H9 (cell line): ENCODE data around the gene EDEM2. TPM values are rescaled to one million over a fixed set of nuclear protein-coding genes. Genes with fewer than 3 reads are reported as not detected.

Source experiments
- DNase-seq: peaks from one replicate; pipeline ENCODE4 v3.0.0-alpha.2; 2017
- H2AFZ ChIP-seq: one replicate; pipeline ENCODE4 v1.6.1; 2013; ENCODE audit warnings: mild to moderate bottlenecking, low read length, control low read depth, moderate library complexity
- H2AK5ac ChIP-seq: 2 replicates; pipeline ENCODE4 v1.6.1; 2013; ENCODE audit warnings: low read length, control low read depth, mixed read lengths; ENCODE audit not compliant: insufficient read length
- H2BK120ac ChIP-seq: one replicate; pipeline ENCODE4 v1.6.1; 2013; ENCODE audit warnings: low read depth, mild to moderate bottlenecking, low read length, control low read depth, inconsistent platforms; ENCODE audit not compliant: poor library complexity, severe bottlenecking
- H2BK12ac ChIP-seq: 2 replicates; pipeline ENCODE4 v1.6.1; 2013; ENCODE audit warnings: low read length, control low read depth, mixed read lengths, low read depth; ENCODE audit not compliant: insufficient read length
- H2BK15ac ChIP-seq: 2 replicates; pipeline ENCODE4 v1.6.1; 2013; ENCODE audit warnings: low read depth, low read length, control low read depth
- H2BK20ac ChIP-seq: one replicate; pipeline ENCODE4 v1.6.1; 2013; ENCODE audit warnings: low read depth, mild to moderate bottlenecking, low read length, control low read depth, inconsistent platforms; ENCODE audit not compliant: poor library complexity, severe bottlenecking
- H2BK5ac ChIP-seq: 2 replicates; pipeline ENCODE4 v1.6.1; 2013; ENCODE audit warnings: low read length, control low read depth, mixed read lengths; ENCODE audit not compliant: insufficient read length
- H3K14ac ChIP-seq: 2 replicates; pipeline ENCODE4 v1.6.1; 2013; ENCODE audit warnings: low read length, control low read depth; ENCODE audit not compliant: insufficient read depth
- H3K18ac ChIP-seq: 2 replicates; pipeline ENCODE4 v1.6.1; 2013; ENCODE audit warnings: low read depth, mild to moderate bottlenecking, mixed read lengths, low read length, control low read depth; ENCODE audit not compliant: insufficient read length
- H3K23ac ChIP-seq: 2 replicates; pipeline ENCODE4 v1.6.1; 2013; ENCODE audit warnings: low read length, control low read depth, mixed read lengths, low read depth; ENCODE audit not compliant: insufficient read length
- H3K23me2 ChIP-seq: 2 replicates; pipeline ENCODE4 v1.6.1; 2013; ENCODE audit warnings: low read depth, mild to moderate bottlenecking, mixed read lengths, low read length, control low read depth; ENCODE audit not compliant: insufficient read length, poor library complexity, severe bottlenecking
- H3K27ac ChIP-seq: 2 replicates; pipeline ENCODE4 v1.5.1; 2013; ENCODE audit warnings: low read length, control low read depth, mixed read lengths, low read depth; ENCODE audit not compliant: insufficient read length
- H3K27me3 ChIP-seq: 2 replicates; pipeline ENCODE4 v1.6.1; 2013; ENCODE audit warnings: low read length, control low read depth, inconsistent platforms; ENCODE audit not compliant: insufficient read depth
- H3K4ac ChIP-seq: 2 replicates; pipeline ENCODE4 v1.6.1; 2013; ENCODE audit warnings: low read depth, mild to moderate bottlenecking, control low read depth, inconsistent platforms, low read length, moderate library complexity
- H3K4me1 ChIP-seq: 2 replicates; pipeline ENCODE4 v1.6.1; 2013; ENCODE audit warnings: low read length, control low read depth, inconsistent platforms; ENCODE audit not compliant: insufficient read depth
- H3K4me2 ChIP-seq: 2 replicates; pipeline ENCODE4 v1.6.1; 2013; ENCODE audit warnings: low read length, control low read depth, mixed read lengths; ENCODE audit not compliant: insufficient read length, insufficient read depth
- H3K56ac ChIP-seq: 2 replicates; pipeline ENCODE4 v1.6.1; 2013; ENCODE audit warnings: low read depth, mild to moderate bottlenecking, mixed read lengths, low read length, control low read depth; ENCODE audit not compliant: insufficient read length
- H3K79me1 ChIP-seq: 2 replicates; pipeline ENCODE4 v1.6.1; 2013; ENCODE audit warnings: low read depth, mild to moderate bottlenecking, moderate library complexity, low read length, control low read depth, inconsistent platforms; ENCODE audit not compliant: insufficient read depth, poor library complexity, severe bottlenecking
- H3K79me2 ChIP-seq: 2 replicates; pipeline ENCODE4 v1.6.1; 2013; ENCODE audit warnings: low read length, control low read depth, inconsistent platforms; ENCODE audit not compliant: insufficient read depth
- H3K9ac ChIP-seq: 2 replicates; pipeline ENCODE4 v1.6.1; 2013; ENCODE audit warnings: low read length, control low read depth, mixed read lengths; ENCODE audit not compliant: insufficient read length; ENCODE audit errors: extremely low read depth
- H3K9me3 ChIP-seq: one replicate; pipeline ENCODE4 v1.6.1; 2013; ENCODE audit warnings: low read depth, low read length, inconsistent platforms; ENCODE audit not compliant: control insufficient read depth
- H3T11ph ChIP-seq: one replicate; pipeline ENCODE4 v1.6.1; 2013; ENCODE audit warnings: mild to moderate bottlenecking, low read length, control low read depth, inconsistent platforms
- H4K20me1 ChIP-seq: one replicate; pipeline ENCODE4 v1.6.1; 2013; ENCODE audit not compliant: control insufficient read depth, insufficient read length, insufficient read depth
- H4K5ac ChIP-seq: 2 replicates; pipeline ENCODE4 v1.6.1; 2013; ENCODE audit warnings: low read depth, mild to moderate bottlenecking, mixed read lengths, low read length, control low read depth; ENCODE audit not compliant: insufficient read length
- H4K8ac ChIP-seq: replicated peaks from 2 replicates; pipeline ENCODE4 v1.6.1; 2013; ENCODE audit warnings: low read length, control low read depth, mixed read lengths, low read depth; ENCODE audit not compliant: insufficient read length
- H4K91ac ChIP-seq: 2 replicates; pipeline ENCODE4 v1.6.1; 2013; ENCODE audit warnings: low read depth, mild to moderate bottlenecking, moderate library complexity, mixed read lengths, low read length, control low read depth; ENCODE audit not compliant: insufficient read length
- H3K27ac Mint-ChIP-seq, 3 experiments: 2 replicates in 2 of 3; 3 replicates in 1 of 3; pipeline ENCODE4 v1.8.0; 2020 to 2021; ENCODE audit warnings: mixed read lengths in 3 of 3, mild to moderate bottlenecking in 1 of 3, moderate library complexity in 1 of 3
- H3K27me3 Mint-ChIP-seq: 2 replicates; pipeline ENCODE4 v1.8.0; 2021; ENCODE audit warnings: low read depth, mild to moderate bottlenecking, moderate library complexity, mixed read lengths
- H3K36me3 Mint-ChIP-seq, 3 experiments: 2 replicates in 2 of 3; 3 replicates in 1 of 3; pipeline ENCODE4 v1.8.0; 2020 to 2021; ENCODE audit warnings: low read depth in 3 of 3, mixed read lengths in 3 of 3; ENCODE audit not compliant: insufficient read depth in 1 of 3
- H3K4me1 Mint-ChIP-seq, 2 experiments: 2 replicates each; pipeline ENCODE4 v1.8.0; 2020; ENCODE audit warnings: mixed read lengths in 2 of 2
- H3K4me3 Mint-ChIP-seq, 2 experiments: 2 replicates in 1 of 2; 3 replicates in 1 of 2; pipeline ENCODE4 v1.8.0; 2020 to 2021; ENCODE audit warnings: mild to moderate bottlenecking in 2 of 2, mixed read lengths in 2 of 2, moderate library complexity in 1 of 2
- H3K9me3 Mint-ChIP-seq, 2 experiments: 2 replicates in 1 of 2; 3 replicates in 1 of 2; pipeline ENCODE4 v1.8.0; 2020; ENCODE audit warnings: mild to moderate bottlenecking in 2 of 2, mixed read lengths in 2 of 2, moderate library complexity in 1 of 2
- CTCF ChIP-seq: fragments of 200-600 bp; sonication (generic); conservative IDR thresholded peaks from 3 replicates; pipeline ENCODE4 v1.8.0; 2021; ENCODE audit warnings: antibody characterized with exemption, mild to moderate bottlenecking
- WGBS: extraction: QIAGEN DNeasy Blood & Tissue Kit; methylation state at CpG from one replicate; pipeline ENCODE4 v1.1.7; 2013; ENCODE audit warnings: missing lambda C conversion rate, low lambda C conversion rate, mixed read lengths; ENCODE audit not compliant: insufficient read length; ENCODE audit errors: extremely low coverage; 5-methylcytosine and 5-hydroxymethylcytosine counted together
- total RNA-seq: library from RNA; stranded (reverse); gene quantifications from 2 replicates; pipeline ENCODE4 v1.2.1, GENCODE V29; 2021

Gene EDEM2
- total RNA-seq, 1 experiment from 2014 or later, result 27.8 TPM

GRCh38 chr20:35173576-35174192 is 26.5 kb upstream of the EDEM2 start:
- Mint-ChIP-seq H3K27me3 (peaks cover 38% of the 10 kb centered on the region), H3K4me1 (peaks cover 22 to 37% of the 10 kb centered on the region in 2 experiments), H3K36me3 (peaks cover 12 to 20% (median 16%) of the 10 kb centered on the region in 3 experiments), H3K4me3 (no peak overlapping the region; a peak in 1 of 5 replicates), H3K9me3 (no peaks in the 10 kb centered on the region), H3K27ac (no peak overlapping the region)
- no peak overlapping the region for H2AK5ac ChIP-seq
- no peak overlapping the region for H4K5ac ChIP-seq
- H3K4ac ChIP-seq, result no peak overlapping the region
- H3K79me2 ChIP-seq, result no peaks in the 10 kb centered on the region
- H2AFZ ChIP-seq, result no peak overlapping the region
- H4K20me1 ChIP-seq, result no peaks in the 10 kb centered on the region
- no peak overlapping the region for H3K9ac ChIP-seq
- H3K23ac ChIP-seq, result no peak overlapping the region
- no peaks in the 10 kb centered on the region for H3K9me3 ChIP-seq
- H2BK15ac ChIP-seq, result no peak overlapping the region
- peaks cover 4% of the 10 kb centered on the region; the same call in 1 of the 2 replicates for H3K4me1 ChIP-seq
- H3K79me1 ChIP-seq, result no peaks in the 10 kb centered on the region
- H3K14ac ChIP-seq, result no peak overlapping the region
- H3K23me2 ChIP-seq, result peaks cover 11% of the 10 kb centered on the region
- H3K18ac ChIP-seq, result no peak overlapping the region
- no peak overlapping the region for H4K8ac ChIP-seq
- H2BK20ac ChIP-seq, result no peak overlapping the region
- H2BK120ac ChIP-seq, result no peak overlapping the region
- TF ChIP-seq CTCF, result no peak
- H3K56ac ChIP-seq, result no peak overlapping the region
- H2BK12ac ChIP-seq, result no peak overlapping the region
- no CpG with 5 or more reads among the region's 12 CpGs for WGBS
- no peaks in the 10 kb centered on the region; the same call in 1 of the 2 replicates for H3K27me3 ChIP-seq
- DNase-seq, result no peak
- no peak overlapping the region for H2BK5ac ChIP-seq
- no peak overlapping the region for H4K91ac ChIP-seq
- H3K27ac ChIP-seq, result no peak overlapping the region
- H3T11ph ChIP-seq, result no peak overlapping the region
- H3K4me2 ChIP-seq, result peak overlapping the region; percentile 32
